ENCODE results near the gene SLC34A1. TPM values are rescaled to one million over a fixed set of nuclear protein-coding genes. Genes with fewer than 3 reads are reported as not detected.

Gene SLC34A1
- total and polyA plus RNA-seq, 2 of the 13 experiments (the other 11 are each of a cell fraction or from before 2014, with no cell fraction given) = 0.03 to 0.20 TPM

DNA sequence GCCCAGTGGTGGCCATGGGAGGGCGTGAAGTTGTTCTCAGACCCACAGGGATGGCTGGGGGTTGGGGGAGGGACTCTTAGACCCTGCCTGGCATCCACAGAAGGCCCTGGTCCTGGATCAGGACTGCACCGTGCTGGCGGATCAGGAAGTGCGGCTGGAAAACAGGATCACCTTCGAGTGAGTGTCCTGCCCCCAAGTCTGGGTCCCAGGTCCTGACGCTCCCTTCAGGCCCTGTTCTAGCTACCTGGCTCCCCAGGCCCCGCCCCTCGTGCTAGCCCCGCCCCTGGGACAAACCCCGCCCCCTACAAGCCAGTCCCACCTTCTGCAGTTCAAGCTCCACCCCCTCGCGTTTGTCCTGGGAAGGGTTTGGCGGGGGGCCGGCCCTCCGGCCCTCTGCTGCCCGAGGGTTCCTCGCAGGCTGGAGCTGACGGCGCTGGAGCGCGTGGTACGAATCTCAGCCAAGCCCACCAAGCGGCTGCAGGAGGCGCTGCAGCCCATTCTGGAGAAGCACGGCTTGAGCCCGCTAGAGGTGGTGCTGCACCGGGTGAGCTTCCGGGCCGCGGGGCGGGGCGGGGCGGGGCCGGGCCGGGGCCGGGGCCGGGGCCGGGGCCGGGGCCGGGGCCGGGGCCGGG is 13.6 kb upstream of the SLC34A1 start (continued):
- TF ChIP-seq, protein P1, sequence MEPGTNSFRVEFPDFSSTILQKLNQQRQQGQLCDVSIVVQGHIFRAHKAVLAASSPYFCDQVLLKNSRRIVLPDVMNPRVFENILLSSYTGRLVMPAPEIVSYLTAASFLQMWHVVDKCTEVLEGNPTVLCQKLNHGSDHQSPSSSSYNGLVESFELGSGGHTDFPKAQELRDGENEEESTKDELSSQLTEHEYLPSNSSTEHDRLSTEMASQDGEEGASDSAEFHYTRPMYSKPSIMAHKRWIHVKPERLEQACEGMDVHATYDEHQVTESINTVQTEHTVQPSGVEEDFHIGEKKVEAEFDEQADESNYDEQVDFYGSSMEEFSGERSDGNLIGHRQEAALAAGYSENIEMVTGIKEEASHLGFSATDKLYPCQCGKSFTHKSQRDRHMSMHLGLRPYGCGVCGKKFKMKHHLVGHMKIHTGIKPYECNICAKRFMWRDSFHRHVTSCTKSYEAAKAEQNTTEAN (CRISPR knock-in tag; conservative IDR thresholded peaks at IDR 0.05) = peak; percentile 52; the same call in 1 of the 2 replicates
- TF ChIP-seq MED8 (CRISPR knock-in tag; IDR thresholded peaks at IDR 0.05; ENCODE audit: insufficient replicate concordance) (no peak), TOE1 (CRISPR knock-in tag; IDR thresholded peaks at IDR 0.05) (no peak), HOXD1 (CRISPR knock-in tag; IDR thresholded peaks at IDR 0.05) (no peak), MED13 (CRISPR knock-in tag; IDR thresholded peaks at IDR 0.05) (no peak), ZNF839 (CRISPR knock-in tag; IDR thresholded peaks at IDR 0.05; ENCODE audit: borderline replicate concordance) (no peak), ZNF75D (CRISPR knock-in tag; IDR thresholded peaks at IDR 0.05; ENCODE audit: borderline replicate concordance) (no peak), ZNF136 (CRISPR knock-in tag; IDR thresholded peaks at IDR 0.05; ENCODE audit: low read depth) (no peak), HOXA7 (CRISPR knock-in tag; IDR thresholded peaks at IDR 0.05) (no peak), ZNF672 (CRISPR knock-in tag; IDR thresholded peaks at IDR 0.05) (no peak), HNRNPK (IDR thresholded peaks at IDR 0.05; ENCODE audit: low read depth, low read length, poor library complexity, severe bottlenecking) (no peak), DNMT3B (CRISPR knock-in tag; conservative IDR thresholded peaks at IDR 0.05) (no peak), ZNF468 (CRISPR knock-in tag; IDR thresholded peaks at IDR 0.05) (no peak), ZNF224 (CRISPR knock-in tag; IDR thresholded peaks at IDR 0.05) (no peak), ZSCAN29 (CRISPR knock-in tag; conservative IDR thresholded peaks at IDR 0.05) (no peak), MAFF (IDR thresholded peaks at IDR 0.05; ENCODE audit: low read depth, low read length) (no peak), NFATC3 (CRISPR knock-in tag; IDR thresholded peaks at IDR 0.05) (no peak), CEBPG (CRISPR knock-in tag; IDR thresholded peaks at IDR 0.05) (no peak), ZNF891 (CRISPR knock-in tag; IDR thresholded peaks at IDR 0.05) (no peak; the same call in 1 of the 2 replicates), RFXANK (CRISPR knock-in tag; IDR thresholded peaks at IDR 0.05) (no peak), GTF2F1 (IDR thresholded peaks at IDR 0.05; ENCODE audit: low read length) (no peak)
- TF ChIP-seq, protein P2, sequence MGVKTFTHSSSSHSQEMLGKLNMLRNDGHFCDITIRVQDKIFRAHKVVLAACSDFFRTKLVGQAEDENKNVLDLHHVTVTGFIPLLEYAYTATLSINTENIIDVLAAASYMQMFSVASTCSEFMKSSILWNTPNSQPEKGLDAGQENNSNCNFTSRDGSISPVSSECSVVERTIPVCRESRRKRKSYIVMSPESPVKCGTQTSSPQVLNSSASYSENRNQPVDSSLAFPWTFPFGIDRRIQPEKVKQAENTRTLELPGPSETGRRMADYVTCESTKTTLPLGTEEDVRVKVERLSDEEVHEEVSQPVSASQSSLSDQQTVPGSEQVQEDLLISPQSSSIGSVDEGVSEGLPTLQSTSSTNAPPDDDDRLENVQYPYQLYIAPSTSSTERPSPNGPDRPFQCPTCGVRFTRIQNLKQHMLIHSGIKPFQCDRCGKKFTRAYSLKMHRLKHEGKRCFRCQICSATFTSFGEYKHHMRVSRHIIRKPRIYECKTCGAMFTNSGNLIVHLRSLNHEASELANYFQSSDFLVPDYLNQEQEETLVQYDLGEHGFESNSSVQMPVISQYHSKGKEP (CRISPR knock-in tag; IDR thresholded peaks at IDR 0.05) = no peak
- TF ChIP-seq, protein P3, sequence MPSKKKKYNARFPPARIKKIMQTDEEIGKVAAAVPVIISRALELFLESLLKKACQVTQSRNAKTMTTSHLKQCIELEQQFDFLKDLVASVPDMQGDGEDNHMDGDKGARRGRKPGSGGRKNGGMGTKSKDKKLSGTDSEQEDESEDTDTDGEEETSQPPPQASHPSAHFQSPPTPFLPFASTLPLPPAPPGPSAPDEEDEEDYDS (CRISPR knock-in tag; IDR thresholded peaks at IDR 0.05) = peak; percentile 42; the same call in 1 of the 2 replicates
- TF ChIP-seq, protein P4, sequence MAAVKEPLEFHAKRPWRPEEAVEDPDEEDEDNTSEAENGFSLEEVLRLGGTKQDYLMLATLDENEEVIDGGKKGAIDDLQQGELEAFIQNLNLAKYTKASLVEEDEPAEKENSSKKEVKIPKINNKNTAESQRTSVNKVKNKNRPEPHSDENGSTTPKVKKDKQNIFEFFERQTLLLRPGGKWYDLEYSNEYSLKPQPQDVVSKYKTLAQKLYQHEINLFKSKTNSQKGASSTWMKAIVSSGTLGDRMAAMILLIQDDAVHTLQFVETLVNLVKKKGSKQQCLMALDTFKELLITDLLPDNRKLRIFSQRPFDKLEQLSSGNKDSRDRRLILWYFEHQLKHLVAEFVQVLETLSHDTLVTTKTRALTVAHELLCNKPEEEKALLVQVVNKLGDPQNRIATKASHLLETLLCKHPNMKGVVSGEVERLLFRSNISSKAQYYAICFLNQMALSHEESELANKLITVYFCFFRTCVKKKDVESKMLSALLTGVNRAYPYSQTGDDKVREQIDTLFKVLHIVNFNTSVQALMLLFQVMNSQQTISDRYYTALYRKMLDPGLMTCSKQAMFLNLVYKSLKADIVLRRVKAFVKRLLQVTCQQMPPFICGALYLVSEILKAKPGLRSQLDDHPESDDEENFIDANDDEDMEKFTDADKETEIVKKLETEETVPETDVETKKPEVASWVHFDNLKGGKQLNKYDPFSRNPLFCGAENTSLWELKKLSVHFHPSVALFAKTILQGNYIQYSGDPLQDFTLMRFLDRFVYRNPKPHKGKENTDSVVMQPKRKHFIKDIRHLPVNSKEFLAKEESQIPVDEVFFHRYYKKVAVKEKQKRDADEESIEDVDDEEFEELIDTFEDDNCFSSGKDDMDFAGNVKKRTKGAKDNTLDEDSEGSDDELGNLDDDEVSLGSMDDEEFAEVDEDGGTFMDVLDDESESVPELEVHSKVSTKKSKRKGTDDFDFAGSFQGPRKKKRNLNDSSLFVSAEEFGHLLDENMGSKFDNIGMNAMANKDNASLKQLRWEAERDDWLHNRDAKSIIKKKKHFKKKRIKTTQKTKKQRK (IDR thresholded peaks at IDR 0.05; ENCODE audit: low read length) = no peak
- TF ChIP-seq, protein P5, sequence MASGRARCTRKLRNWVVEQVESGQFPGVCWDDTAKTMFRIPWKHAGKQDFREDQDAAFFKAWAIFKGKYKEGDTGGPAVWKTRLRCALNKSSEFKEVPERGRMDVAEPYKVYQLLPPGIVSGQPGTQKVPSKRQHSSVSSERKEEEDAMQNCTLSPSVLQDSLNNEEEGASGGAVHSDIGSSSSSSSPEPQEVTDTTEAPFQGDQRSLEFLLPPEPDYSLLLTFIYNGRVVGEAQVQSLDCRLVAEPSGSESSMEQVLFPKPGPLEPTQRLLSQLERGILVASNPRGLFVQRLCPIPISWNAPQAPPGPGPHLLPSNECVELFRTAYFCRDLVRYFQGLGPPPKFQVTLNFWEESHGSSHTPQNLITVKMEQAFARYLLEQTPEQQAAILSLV (CRISPR knock-in tag; IDR thresholded peaks at IDR 0.05; ENCODE audit: borderline replicate concordance) = 0 out of 2 replicates have a peak, but pooled peaks have one; percentile 12
